ENCODE data around the gene CHD3.

DNA sequence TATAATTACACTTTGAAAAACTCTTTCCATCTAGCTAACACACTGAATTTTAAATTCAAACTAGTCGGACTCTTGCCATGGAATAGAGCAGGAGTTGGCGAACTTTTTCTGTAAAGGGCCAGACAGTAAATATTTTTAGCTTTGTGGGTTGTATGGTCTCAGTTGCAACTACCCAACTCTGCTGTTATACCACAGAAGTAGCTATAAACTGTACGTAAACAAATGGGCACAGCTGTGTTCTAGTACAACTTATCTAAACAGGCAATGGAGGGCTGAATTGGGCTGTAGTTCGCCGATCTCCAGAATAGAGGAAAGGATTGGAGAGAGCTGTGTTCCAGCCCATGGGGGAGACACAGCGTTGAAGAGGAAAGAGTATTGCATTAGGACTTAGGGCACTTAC lies 52.2 kb downstream of the CHD3 start:
- TF ChIP-seq, protein P1, sequence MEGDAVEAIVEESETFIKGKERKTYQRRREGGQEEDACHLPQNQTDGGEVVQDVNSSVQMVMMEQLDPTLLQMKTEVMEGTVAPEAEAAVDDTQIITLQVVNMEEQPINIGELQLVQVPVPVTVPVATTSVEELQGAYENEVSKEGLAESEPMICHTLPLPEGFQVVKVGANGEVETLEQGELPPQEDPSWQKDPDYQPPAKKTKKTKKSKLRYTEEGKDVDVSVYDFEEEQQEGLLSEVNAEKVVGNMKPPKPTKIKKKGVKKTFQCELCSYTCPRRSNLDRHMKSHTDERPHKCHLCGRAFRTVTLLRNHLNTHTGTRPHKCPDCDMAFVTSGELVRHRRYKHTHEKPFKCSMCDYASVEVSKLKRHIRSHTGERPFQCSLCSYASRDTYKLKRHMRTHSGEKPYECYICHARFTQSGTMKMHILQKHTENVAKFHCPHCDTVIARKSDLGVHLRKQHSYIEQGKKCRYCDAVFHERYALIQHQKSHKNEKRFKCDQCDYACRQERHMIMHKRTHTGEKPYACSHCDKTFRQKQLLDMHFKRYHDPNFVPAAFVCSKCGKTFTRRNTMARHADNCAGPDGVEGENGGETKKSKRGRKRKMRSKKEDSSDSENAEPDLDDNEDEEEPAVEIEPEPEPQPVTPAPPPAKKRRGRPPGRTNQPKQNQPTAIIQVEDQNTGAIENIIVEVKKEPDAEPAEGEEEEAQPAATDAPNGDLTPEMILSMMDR (IDR thresholded peaks at IDR 0.05; ENCODE audit: insufficient read depth, low read length) = no peak
- TF ChIP-seq POLR2AphosphoS5 (IDR thresholded peaks at IDR 0.05; ENCODE audit: low read depth) = no peak
- no peak for TF ChIP-seq GABPA (IDR thresholded peaks at IDR 0.05; ENCODE audit: low read depth)

Data from HL-60 (cell line).